Stomach (tissue), 4 donors: Measurements from ENCODE around the gene ZNF593OS.

ENCODE experiments used
- POLR2A ChIP-seq, 4 donors: fragments of 450-650 bp; IDR thresholded peaks; one replicate each; pipeline ENCODE4 v1.6.1; 2016; ENCODE audit warnings: antibody characterized with exemption in 4 of 4, control low read depth in 2 of 4, mild to moderate bottlenecking in 1 of 4, moderate library complexity in 1 of 4
- POLR2AphosphoS5 ChIP-seq, 3 donors: sonication (generic); formaldehyde crosslinking; IDR thresholded peaks; one replicate each; pipeline ENCODE4 v1.6.1; 2016; ENCODE audit warnings: antibody characterized with exemption in 3 of 3

DNA sequence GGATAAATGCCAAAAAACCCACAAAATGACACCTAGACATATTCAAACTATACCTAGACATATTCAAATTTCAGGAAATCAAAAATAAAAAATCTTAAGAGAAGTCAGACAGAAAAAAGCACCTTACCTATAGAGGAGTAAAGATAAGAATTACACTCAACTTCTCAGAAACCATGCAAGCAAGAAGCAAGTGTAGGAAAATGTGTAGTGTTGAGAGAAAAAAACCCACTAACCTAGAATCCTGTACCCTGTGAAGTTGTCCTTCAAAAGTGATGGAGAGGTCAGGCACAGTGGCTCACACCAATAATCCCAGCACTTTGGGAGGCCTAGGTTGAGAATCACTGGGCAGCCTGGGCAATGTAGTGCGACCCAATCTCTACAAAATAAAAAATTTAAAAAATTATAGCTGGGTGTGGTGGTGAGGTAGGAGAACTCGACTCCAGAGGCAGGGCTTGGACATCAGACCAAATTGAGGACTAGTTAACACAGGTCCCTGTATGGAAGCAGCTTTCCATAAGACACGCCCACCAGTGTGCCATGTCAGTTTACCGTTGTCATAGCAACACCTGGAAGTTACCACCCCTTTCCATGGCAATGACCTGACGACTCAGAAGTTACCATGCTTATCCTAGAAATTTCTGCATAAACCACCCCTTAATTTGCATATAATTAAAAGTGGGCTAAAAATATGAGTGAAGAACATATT lies 39.4 kb downstream of the ZNF593OS start:
- no peak for TF ChIP-seq POLR2A (IDR thresholded peaks at IDR 0.05)
- no peak for TF ChIP-seq POLR2AphosphoS5 (IDR thresholded peaks at IDR 0.05)
